Measurements from ENCODE around the gene COL23A1. TPM values are rescaled to one million over a fixed set of nuclear protein-coding genes. Genes with fewer than 3 reads are reported as not detected.
A peak's percentile ranks its signal among the peaks of the same experiment; 100 is the strongest.

The COL23A1 gene
- total RNA-seq, 1 experiment from 2014 or later, result 15.0 TPM

DNA sequence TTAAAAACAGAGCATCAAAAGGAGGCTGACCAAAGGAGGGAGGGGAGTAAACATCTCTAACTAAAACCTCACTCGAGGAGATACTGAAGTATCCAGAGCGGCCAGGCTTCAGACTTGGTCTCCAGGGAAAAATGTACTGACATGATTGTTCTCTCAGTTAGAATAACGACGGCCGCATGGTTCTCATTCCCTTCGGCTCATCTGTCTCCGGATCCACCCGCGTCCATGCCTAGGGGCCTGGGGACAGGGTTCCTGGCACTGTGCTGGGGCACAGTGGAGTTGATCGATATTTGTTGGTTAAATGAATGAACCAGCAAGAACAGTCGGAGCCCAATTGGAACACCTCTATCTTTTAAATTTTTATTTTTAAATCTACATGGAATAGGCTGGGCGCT, 190.5 kb downstream of the COL23A1 start:
- CTCF ChIA-PET, result interaction anchor here (1.6 to 1.9 kb wide), 2 partner anchors 61 to 165 kb away, joined by 5 to 8 read pairs; no protein-coding TSS in a partner anchor
- TF ChIP-seq ESRRA (CRISPR knock-in tag; IDR thresholded peaks at IDR 0.05; ENCODE audit: borderline replicate concordance) (no peak), ETV6 (CRISPR knock-in tag; IDR thresholded peaks at IDR 0.05) (no peak), RORB (CRISPR knock-in tag; IDR thresholded peaks at IDR 0.05) (no peak), AR (CRISPR knock-in tag; IDR thresholded peaks at IDR 0.05) (no peak), TEAD1 (CRISPR knock-in tag; IDR thresholded peaks at IDR 0.05) (no peak), PRDM15 (CRISPR knock-in tag; IDR thresholded peaks at IDR 0.05) (no peak), ELF4 (CRISPR knock-in tag; IDR thresholded peaks at IDR 0.05; ENCODE audit: low read depth) (no peak), ZNF671 (CRISPR knock-in tag; IDR thresholded peaks at IDR 0.05) (no peak), RELA (CRISPR knock-in tag; IDR thresholded peaks at IDR 0.05; ENCODE audit: borderline replicate concordance) (no peak), NFATC4 (CRISPR knock-in tag; IDR thresholded peaks at IDR 0.05) (no peak)
- TF ChIP-seq, protein P1, sequence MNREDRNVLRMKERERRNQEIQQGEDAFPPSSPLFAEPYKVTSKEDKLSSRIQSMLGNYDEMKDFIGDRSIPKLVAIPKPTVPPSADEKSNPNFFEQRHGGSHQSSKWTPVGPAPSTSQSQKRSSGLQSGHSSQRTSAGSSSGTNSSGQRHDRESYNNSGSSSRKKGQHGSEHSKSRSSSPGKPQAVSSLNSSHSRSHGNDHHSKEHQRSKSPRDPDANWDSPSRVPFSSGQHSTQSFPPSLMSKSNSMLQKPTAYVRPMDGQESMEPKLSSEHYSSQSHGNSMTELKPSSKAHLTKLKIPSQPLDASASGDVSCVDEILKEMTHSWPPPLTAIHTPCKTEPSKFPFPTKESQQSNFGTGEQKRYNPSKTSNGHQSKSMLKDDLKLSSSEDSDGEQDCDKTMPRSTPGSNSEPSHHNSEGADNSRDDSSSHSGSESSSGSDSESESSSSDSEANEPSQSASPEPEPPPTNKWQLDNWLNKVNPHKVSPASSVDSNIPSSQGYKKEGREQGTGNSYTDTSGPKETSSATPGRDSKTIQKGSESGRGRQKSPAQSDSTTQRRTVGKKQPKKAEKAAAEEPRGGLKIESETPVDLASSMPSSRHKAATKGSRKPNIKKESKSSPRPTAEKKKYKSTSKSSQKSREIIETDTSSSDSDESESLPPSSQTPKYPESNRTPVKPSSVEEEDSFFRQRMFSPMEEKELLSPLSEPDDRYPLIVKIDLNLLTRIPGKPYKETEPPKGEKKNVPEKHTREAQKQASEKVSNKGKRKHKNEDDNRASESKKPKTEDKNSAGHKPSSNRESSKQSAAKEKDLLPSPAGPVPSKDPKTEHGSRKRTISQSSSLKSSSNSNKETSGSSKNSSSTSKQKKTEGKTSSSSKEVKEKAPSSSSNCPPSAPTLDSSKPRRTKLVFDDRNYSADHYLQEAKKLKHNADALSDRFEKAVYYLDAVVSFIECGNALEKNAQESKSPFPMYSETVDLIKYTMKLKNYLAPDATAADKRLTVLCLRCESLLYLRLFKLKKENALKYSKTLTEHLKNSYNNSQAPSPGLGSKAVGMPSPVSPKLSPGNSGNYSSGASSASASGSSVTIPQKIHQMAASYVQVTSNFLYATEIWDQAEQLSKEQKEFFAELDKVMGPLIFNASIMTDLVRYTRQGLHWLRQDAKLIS (CRISPR knock-in tag; IDR thresholded peaks at IDR 0.05; ENCODE audit: borderline replicate concordance), result no peak

GRCh38 chr5:178398901-178399700, 191.1 kb downstream of the COL23A1 start:
- H3K4me3 Mint-ChIP-seq, result no peak overlapping the region
- peaks cover 8% of the 10 kb centered on the region for H3K9me3 Mint-ChIP-seq
- H3K36me3 Mint-ChIP-seq, result no peaks in the 10 kb centered on the region
- peaks cover 23% of the 10 kb centered on the region for H3K4me1 Mint-ChIP-seq
- TF ChIP-seq USF2 (CRISPR knock-in tag; IDR thresholded peaks at IDR 0.05), result 0 out of 2 replicates have a peak, but pooled peaks have one; percentile 27
- TF ChIP-seq MXD4 (CRISPR knock-in tag; IDR thresholded peaks at IDR 0.05; ENCODE audit: borderline replicate concordance), result no peak
- no peaks in the 10 kb centered on the region for H3K27me3 Mint-ChIP-seq (ENCODE audit: low read depth)
- POLR2A ChIA-PET, result no interaction called here
- peak overlapping the region; percentile 82 for H3K27ac Mint-ChIP-seq
- CTCF ChIA-PET, result interaction anchor here (1.6 to 1.9 kb wide), 2 partner anchors 62 to 164 kb away, joined by 5 to 8 read pairs; no protein-coding TSS in a partner anchor
- ATAC-seq (no peak), DNase-seq (ENCODE audit: low spot score) (no peak)

More for the DNA sequence above, 190.5 kb downstream of the COL23A1 start:
- no peak overlapping the region for H3K4me3 Mint-ChIP-seq
- ATAC-seq, result no peak
- H3K27ac Mint-ChIP-seq, result no peak overlapping the region
- no peaks in the 10 kb centered on the region for H3K27me3 Mint-ChIP-seq (ENCODE audit: low read depth)
- H3K4me1 Mint-ChIP-seq, result peaks cover 18% of the 10 kb centered on the region
- H3K9me3 Mint-ChIP-seq, result peaks cover 8% of the 10 kb centered on the region
- no peaks in the 10 kb centered on the region for H3K36me3 Mint-ChIP-seq
- POLR2A ChIA-PET, result no interaction called here
- no peak for DNase-seq (ENCODE audit: low spot score)
